GM10248 (cell line): Measurements from ENCODE around the gene PDGFRB.
A peak's percentile ranks its signal among the peaks of the same experiment; 100 is the strongest.

Source experiments
- CTCF ChIA-PET: fragments of 300-600 bp; sonication (Branson Sonifier 250); formaldehyde crosslinking; extraction: SDS; loops from one replicate; lab custom pipeline; 2021; ENCODE audit warnings: antibody characterized with exemption; lab: Yijun Ruan, JAX
- POLR2A ChIA-PET: fragments of 350-650 bp; sonication (Branson Sonifier 250); formaldehyde crosslinking; extraction: SDS; loops from one replicate; lab custom pipeline; 2020; ENCODE audit warnings: antibody characterized with exemption; lab: Yijun Ruan, JAX
- DNase-seq: peaks from one replicate; pipeline ENCODE4 v3.0.0; 2012; ENCODE audit errors: extremely low spot score
- TF ChIP-seq, protein P1 (sequence below): IDR thresholded peaks from 2 replicates; pipeline ENCODE4 v1.5.1; 2012; ENCODE audit warnings: mild to moderate bottlenecking, low read depth; ENCODE audit errors: extremely low read depth, missing control alignments, control extremely low read depth

PDGFRB gene

DNA sequence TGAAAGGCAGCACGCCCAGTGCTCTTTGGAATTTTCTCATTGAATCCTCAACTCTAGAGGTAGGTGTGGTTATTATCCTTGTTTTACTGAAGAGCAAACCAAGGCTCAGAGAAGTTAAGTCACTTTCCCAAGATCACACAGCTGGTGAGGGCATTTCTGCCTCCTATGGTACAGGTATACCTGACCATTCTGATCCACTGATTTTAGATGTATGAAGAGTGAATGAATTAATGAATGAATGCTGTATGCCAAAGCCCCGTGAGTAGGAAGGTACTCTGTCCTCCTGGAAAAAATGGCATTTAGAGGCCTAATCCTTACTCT, 51.1 kb downstream of the PDGFRB start:
- ChIA-PET POLR2A (no interaction called here), CTCF (interaction anchor here (1.0 kb wide), 1 partner anchor 18 kb away, joined by 4 read pairs; no protein-coding TSS in a partner anchor)
- TF ChIP-seq, protein P1, sequence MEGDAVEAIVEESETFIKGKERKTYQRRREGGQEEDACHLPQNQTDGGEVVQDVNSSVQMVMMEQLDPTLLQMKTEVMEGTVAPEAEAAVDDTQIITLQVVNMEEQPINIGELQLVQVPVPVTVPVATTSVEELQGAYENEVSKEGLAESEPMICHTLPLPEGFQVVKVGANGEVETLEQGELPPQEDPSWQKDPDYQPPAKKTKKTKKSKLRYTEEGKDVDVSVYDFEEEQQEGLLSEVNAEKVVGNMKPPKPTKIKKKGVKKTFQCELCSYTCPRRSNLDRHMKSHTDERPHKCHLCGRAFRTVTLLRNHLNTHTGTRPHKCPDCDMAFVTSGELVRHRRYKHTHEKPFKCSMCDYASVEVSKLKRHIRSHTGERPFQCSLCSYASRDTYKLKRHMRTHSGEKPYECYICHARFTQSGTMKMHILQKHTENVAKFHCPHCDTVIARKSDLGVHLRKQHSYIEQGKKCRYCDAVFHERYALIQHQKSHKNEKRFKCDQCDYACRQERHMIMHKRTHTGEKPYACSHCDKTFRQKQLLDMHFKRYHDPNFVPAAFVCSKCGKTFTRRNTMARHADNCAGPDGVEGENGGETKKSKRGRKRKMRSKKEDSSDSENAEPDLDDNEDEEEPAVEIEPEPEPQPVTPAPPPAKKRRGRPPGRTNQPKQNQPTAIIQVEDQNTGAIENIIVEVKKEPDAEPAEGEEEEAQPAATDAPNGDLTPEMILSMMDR: no peak
- DNase-seq: no peak

DNA sequence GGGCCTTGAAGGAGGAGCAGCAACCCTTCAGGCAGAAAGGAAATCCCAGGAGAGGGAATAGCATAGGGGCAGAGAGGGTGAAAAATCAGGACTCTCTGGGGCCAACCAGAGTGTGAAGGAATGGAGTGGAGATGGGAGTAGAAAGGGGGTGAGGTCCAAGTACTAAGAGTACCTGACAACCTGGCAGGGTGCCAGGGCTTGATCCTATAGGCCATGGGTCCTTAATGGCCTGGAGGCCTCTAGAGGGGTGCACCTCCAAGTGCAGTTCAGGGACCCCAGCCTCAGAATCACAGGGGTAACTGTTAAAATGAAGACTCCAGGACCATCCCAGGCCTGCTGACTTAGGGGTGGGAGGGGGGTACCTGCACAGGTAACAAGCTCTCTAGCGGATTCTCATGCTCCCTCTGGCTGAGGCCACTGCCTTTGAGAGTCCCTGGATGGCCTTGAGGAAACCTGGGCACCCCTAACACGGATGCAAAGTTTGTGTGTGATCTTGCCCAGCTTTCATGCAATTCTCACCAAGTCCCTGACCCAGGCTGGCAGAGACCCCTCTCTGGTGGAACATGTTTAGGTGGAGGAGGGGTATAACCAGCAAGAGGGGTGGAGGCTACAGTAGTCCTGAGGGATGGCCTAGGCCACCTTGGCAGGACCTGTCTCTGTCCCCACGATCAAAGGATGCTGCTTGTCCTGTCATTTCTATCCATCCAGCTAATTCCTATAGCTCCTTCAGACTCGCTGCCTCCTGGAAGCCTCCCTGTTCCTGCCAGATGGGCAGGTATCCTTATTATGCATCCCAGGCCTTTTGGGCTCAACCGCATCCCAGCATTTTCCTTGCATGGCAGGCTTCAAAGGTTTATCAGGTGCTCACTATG, 51.7 kb downstream of the PDGFRB start:
- TF ChIP-seq, protein P1: no peak
- POLR2A ChIA-PET: no interaction called here
- CTCF ChIA-PET: interaction anchor here (1.0 kb wide), 1 partner anchor 18 kb away, joined by 4 read pairs; no protein-coding TSS in a partner anchor
- peak; percentile 4 for DNase-seq

DNA sequence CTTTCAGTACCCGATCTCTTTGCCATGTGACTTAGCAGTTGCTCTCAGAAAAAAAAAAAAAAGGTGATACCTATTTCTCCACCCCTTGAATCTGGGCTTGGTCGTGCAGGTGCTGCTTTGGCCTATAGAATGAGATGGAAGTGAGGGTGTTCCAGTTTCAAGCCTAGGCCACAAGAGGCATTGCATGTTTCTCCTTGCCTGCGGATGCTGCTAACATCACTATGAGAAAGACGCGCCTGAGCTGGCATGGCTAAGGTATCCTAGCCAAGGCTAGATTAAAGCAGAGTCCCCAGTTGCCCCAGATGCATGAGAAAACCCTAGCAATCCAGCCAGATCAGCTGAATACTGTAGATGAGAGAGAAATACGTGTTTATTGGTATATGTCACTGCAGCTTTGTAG, 54.6 kb downstream of the PDGFRB start:
- TF ChIP-seq, protein P1: no peak
- CTCF ChIA-PET: no interaction called here
- POLR2A ChIA-PET: no interaction called here

DNA sequence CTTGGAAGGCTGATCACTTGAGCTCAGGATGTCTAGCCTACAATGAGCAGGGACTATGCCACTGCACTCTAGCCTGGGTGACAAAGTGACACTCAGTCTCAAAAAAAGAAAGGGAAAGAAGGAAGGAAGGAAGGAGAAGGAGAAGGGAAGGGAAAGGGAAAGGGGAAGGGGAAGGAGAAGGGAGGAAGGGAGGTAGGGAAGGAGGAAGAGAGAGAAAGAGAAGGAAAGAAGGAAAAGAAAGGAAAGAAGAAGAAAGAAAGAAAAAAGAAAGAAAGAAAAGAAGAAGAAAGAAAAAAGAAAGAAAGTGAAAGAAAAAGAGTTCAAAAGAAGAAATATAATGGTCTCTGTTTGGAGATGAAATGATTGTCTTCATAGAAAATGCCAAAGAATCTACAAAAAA, 58.5 kb downstream of the PDGFRB start:
- TF ChIP-seq, protein P1: no peak
- CTCF ChIA-PET: no interaction called here
- DNase-seq: no peak
- POLR2A ChIA-PET: no interaction called here

More for the DNA sequence above, 54.6 kb downstream of the PDGFRB start:
- peak; percentile 2 for DNase-seq

DNA sequence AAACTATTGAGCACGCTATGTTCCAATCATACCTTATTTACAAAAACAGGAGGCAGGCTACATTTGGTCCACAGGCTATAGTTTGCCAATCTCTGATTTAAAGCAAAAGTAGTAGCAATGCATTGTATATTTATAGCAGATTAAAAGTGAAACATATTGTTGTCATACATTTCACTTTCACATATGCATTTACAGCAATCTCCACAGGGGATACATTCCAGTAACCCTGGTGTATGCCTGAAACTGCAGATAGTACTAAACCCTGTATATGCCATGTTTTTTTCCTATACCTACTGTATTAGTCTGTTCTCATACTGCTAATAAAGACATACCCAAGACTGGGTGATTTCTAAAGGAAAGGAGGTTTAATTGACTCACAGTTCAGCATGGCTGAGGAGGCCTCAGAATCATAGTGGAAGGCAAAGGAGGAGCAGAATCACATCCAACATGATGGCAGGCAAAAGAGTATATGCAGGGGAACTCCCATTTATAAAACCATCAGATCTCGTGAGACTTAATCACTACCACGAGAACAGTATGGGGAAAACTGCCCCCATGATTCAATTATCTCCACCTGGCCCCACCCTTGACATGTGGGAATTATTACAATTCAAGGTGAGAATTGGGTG, 63.4 kb downstream of the PDGFRB start:
- ChIA-PET CTCF (no interaction called here), POLR2A (no interaction called here)
- TF ChIP-seq, protein P1: no peak
- no peak for DNase-seq

DNA sequence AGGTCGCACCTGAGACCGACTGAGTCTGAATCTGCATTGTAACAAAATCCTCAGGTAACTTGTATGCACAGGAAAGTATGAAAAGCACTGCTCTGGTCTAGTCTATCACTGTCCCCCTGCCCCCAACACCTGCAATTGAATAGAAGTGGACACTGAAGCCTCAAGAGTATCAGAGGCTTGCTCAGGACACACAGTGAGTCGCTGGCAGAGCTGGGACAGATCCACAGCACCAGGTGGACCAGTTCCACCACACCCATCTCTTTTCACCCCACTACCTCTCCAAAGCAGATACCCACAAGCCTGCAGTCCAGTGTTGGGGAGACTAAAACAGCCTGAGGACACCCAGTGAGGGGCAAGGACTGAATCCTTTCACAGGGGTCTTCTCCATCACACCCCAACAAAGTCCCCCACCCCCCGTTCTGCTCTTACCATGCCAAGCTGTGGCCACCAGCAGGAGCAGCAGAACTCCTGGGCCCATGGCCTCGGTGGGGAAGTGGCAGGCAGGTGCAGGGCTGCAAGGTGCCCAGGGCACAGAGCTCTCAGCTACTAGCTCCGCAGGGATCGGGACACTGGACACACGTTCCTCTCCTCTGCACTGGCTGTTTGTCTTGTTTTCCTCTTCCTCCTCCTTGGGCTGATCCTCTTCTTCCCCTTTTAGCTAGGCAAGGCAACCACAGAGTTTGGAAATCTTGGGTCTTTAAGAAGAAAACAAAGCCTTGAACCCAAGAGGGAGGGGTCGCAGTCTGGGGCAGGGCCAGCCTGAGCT, 69.5 kb downstream of the PDGFRB start, which contains the start of gene CSF1R:
CSF1R (minus strand) TSS at position 605 of the 766 bp plus-strand sequence; CDS start at position 478, 127 bp downstream.
- ChIA-PET POLR2A (no interaction called here), CTCF (interaction anchor here (1.2 to 2.1 kb wide), 4 partner anchors 11 to 36 kb away, joined by 3 to 10 read pairs (median 4); no protein-coding TSS in a partner anchor)
- no peak for DNase-seq
- TF ChIP-seq, protein P1: no peak
